Measurements from ENCODE around the gene BID. TPM values are rescaled to one million over a fixed set of nuclear protein-coding genes. Genes with fewer than 3 reads are reported as not detected.
"Not testable (repeated sequence)": the region's sequence is repeated elsewhere in the genome, so short reads cannot be mapped to it uniquely, and the experiment has no call there.

The BID gene
- polyA plus RNA-seq, 1 donor from 2014 or later: 88.6 TPM

GRCh38 chr22:17764036-17764435 lies 10.2 kb downstream of the BID start:
- Histone ChIP-seq H3K27me3 (ENCODE audit: insufficient read depth, low read depth, low read length) (no peaks in the 10 kb centered on the region), H3K4me2 (ENCODE audit: low read length) (no peak overlapping the region), H4K20me1 (ENCODE audit: insufficient read depth) (no peaks in the 10 kb centered on the region), H2AFZ (ENCODE audit: low read depth, low read length) (no peak overlapping the region), H3F3A (ENCODE audit: insufficient read depth, low read length, poor library complexity, severe bottlenecking) (no peaks in the 10 kb centered on the region), H3K36me3 (ENCODE audit: insufficient read depth, low read length) (no peaks in the 10 kb centered on the region), H3K9me3 (ENCODE audit: low read length) (no peaks in the 10 kb centered on the region), H3K27ac (ENCODE audit: low read length) (no peak overlapping the region), H3K9ac (ENCODE audit: low read length) (no peak overlapping the region), H3K79me2 (replicated peaks; ENCODE audit: insufficient read depth, low read length) (no peaks in the 10 kb centered on the region), H3K4me3 (ENCODE audit: low read length) (no peak overlapping the region), H3K9me2 (ENCODE audit: insufficient read depth, low read length) (no peaks in the 10 kb centered on the region)
- TF ChIP-seq REST (IDR thresholded peaks at IDR 0.05; ENCODE audit: borderline replicate concordance) (no peak), EP300 (conservative IDR thresholded peaks at IDR 0.05; ENCODE audit: poor library complexity, severe bottlenecking) (no peak)

- H3F3A ChIP-seq (ENCODE audit: insufficient read depth, low read length, poor library complexity, severe bottlenecking); H3K4me2 ChIP-seq (ENCODE audit: low read length); H3K27ac ChIP-seq (ENCODE audit: low read length); H2AFZ ChIP-seq (ENCODE audit: low read depth, low read length); H3K36me3 ChIP-seq (ENCODE audit: insufficient read depth, low read length); H3K9me2 ChIP-seq (ENCODE audit: insufficient read depth, low read length); H3K9ac ChIP-seq (ENCODE audit: low read length); H3K27me3 ChIP-seq (ENCODE audit: insufficient read depth, low read depth, low read length); H4K20me1 ChIP-seq (ENCODE audit: insufficient read depth); H3K9me3 ChIP-seq (ENCODE audit: low read length); H3K79me2 ChIP-seq (replicated peaks; ENCODE audit: insufficient read depth, low read length); H3K4me3 ChIP-seq (ENCODE audit: low read length): not testable (repeated sequence)
Observed at GRCh38 chr22:17763442-17763841, 10.8 kb downstream of the BID start.

- Histone ChIP-seq H3F3A (ENCODE audit: insufficient read depth, low read length, poor library complexity, severe bottlenecking) (no peaks in the 10 kb centered on the region), H3K9me3 (ENCODE audit: low read length) (no peaks in the 10 kb centered on the region), H3K4me3 (ENCODE audit: low read length) (no peak overlapping the region), H3K79me2 (replicated peaks; ENCODE audit: insufficient read depth, low read length) (no peaks in the 10 kb centered on the region), H3K36me3 (ENCODE audit: insufficient read depth, low read length) (no peaks in the 10 kb centered on the region), H3K9me2 (ENCODE audit: insufficient read depth, low read length) (no peaks in the 10 kb centered on the region), H4K20me1 (ENCODE audit: insufficient read depth) (no peaks in the 10 kb centered on the region), H2AFZ (ENCODE audit: low read depth, low read length) (no peak overlapping the region), H3K9ac (ENCODE audit: low read length) (no peak overlapping the region), H3K27ac (ENCODE audit: low read length) (no peak overlapping the region), H3K4me2 (ENCODE audit: low read length) (no peak overlapping the region), H3K27me3 (ENCODE audit: insufficient read depth, low read depth, low read length) (no peaks in the 10 kb centered on the region)
- TF ChIP-seq MXI1 (conservative IDR thresholded peaks at IDR 0.05; ENCODE audit: poor library complexity, severe bottlenecking): no peak
- TF ChIP-seq POLR2AphosphoS5 (IDR thresholded peaks at IDR 0.05): no peak
- no peak for TF ChIP-seq REST (IDR thresholded peaks at IDR 0.05; ENCODE audit: borderline replicate concordance)
- TF ChIP-seq CTCF (IDR thresholded peaks at IDR 0.05; ENCODE audit: poor library complexity, severe bottlenecking): no peak
- TF ChIP-seq EZH2 (IDR thresholded peaks at IDR 0.05; ENCODE audit: borderline replicate concordance, insufficient read depth, low read length, poor library complexity, severe bottlenecking): no peak
- no peak for TF ChIP-seq RAD21 (conservative IDR thresholded peaks at IDR 0.05)
- no peak for TF ChIP-seq EP300 (conservative IDR thresholded peaks at IDR 0.05; ENCODE audit: poor library complexity, severe bottlenecking)
- TF ChIP-seq SMC3 (conservative IDR thresholded peaks at IDR 0.05; ENCODE audit: poor library complexity): no peak
- no peak for TF ChIP-seq TAF1 (IDR thresholded peaks at IDR 0.05; ENCODE audit: low read depth)
Observed at GRCh38 chr22:17761138-17761488, 13.2 kb downstream of the BID start.

Measured in neural cell (in vitro differentiated cells).